GM12801 (cell line): ENCODE results near the gene CLIP3.

Experiments
- CTCF ChIP-seq: IDR thresholded peaks from one replicate; pipeline ENCODE4 v1.5.1; 2011; ENCODE audit warnings: control low read depth; ENCODE audit not compliant: insufficient read length; ENCODE audit errors: extremely low read depth

The CLIP3 gene

DNA sequence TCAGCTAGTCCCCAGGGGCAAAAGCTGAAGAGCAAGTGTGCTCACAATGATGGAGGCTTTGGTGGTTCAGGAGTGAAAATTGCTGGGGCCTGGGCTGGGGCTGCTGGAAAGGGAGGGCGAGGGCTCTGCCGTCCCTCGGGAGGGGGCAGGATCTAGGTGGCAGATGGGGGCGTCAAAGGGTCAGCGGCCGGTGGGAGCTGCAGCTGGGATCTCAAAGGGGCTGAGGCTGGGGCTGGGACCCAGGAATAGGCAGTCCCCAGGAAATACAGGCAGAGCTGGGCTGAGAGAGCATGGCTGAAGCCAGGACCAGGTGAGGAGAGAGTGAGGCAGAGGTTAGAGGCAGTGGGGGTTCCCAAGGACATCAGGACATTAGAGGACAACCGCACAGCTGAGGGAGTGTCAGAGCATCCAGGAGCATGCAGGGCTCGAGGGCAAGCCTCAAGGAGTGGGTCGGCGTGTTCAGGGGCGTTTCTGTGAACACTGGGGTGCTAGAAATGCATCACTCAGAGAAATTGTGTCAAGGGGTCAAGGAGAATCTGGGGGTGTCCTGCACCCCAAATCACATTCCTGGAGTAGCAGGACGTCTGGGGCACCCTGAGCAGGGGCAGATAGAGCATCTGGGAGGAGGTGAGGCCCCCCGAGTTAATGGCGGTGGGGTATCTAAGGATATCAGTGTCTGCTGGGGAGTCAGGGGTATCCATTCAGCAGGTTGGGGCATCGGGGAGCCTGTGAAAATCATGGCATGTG, 22.9 kb downstream of the CLIP3 start:
- TF ChIP-seq CTCF = no peak

DNA sequence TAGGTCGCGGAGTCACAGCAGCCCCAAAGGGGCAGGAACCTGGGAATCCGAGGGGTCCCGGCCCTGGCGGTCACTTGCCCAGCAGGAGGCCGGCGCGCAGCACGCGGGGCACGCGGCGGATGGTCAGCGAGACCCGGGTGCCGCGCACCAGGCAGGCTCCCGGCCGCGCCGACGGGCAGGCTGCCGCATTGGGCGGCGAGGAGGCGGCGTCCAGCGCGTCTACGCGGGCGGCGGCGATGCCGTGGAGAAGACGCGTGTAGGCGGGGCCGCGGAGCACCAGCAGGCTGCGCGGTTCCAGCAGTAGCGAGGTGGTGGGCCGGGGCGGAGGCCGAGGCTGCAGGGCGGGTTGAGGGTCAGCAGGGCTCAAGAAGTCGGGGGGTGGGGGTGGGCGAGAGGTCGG, 23.5 kb downstream of the CLIP3 start:
- TF ChIP-seq CTCF = no peak

DNA sequence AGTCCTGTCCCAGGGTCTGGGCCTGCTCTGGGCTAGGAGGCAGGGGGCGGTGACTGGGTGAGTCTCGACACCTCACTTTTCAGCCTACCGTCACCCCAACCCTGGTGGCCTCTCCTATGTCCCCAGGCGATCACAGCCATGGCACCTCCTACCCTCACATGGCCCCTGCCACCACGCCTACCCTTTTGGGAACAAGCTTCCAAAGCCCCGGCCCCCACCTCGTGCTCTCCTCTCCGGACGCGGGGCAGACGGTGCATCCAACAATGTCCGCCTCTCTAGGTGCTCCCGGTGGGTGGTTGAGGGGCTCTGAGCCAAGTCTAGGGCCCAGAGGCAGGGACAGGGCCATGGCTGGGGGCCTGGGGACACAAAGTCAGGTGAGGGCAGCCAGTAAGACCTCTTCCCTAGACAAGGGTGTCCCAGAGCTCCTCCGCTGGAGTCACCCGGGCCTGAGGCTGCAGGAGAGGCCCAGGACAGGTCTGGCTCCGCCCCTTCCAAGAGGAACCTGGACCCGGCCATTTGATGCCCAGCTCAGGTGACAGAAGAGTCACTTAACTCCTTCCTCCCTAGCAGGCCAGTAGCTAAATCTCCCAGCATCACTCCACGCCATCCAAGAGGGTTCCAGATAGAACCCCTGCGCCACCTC, 24.2 kb downstream of the CLIP3 start, which contains the start of gene SYNE4:
TSS of gene SYNE4 (minus strand) at position 478 of the 643 bp plus-strand sequence. CDS start at position 346, 132 bp downstream.
- no peak for TF ChIP-seq CTCF

DNA sequence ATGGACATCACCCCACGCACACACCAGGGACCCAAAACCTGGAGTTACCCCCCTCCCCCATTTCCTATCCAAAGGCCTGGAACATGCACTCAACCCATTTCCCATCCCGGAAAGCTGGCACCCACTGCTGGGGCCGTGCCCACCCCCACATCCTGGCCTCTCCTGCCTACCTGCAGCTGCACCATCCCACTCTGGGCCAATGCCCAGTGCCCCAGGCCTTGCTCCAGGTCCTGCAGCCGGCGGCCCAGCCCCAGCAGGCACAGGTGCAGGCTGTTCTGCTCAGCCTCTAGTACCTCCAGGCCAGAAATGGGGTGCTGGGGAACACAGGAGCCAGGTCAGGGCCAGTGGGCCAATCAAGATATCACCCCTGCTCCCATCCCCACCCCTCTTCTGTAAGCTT, 25.7 kb downstream of the CLIP3 start:
- no peak for TF ChIP-seq CTCF

GRCh38 chr19:36003284-36003683, 29.4 kb downstream of the CLIP3 start:
- TF ChIP-seq CTCF = no peak

DNA sequence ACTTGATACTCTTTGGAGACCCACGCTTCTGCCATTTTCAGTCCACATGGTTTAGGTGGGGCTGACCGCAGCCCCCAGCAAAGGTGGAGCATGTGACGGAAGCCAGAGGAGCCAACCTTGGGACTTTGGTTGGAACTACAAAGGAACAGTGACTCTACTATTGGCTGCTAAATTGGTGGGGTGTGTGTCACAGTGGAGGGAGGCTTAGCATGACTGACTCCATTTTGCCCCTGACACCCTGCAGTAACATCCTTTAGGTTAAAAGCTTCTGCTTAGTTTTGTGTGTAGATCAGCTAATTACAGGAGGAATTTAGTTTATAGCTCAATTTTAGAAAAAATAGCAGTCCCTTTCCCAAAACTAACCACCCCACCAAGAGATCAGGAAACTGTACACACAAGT, 31.1 kb downstream of the CLIP3 start:
- TF ChIP-seq CTCF = no peak

GRCh38 chr19:35996777-35997176, 35.9 kb downstream of the CLIP3 start:
- no peak for TF ChIP-seq CTCF
